ENCODE results near the gene OR5B2. TPM values are rescaled to one million over a fixed set of nuclear protein-coding genes. Genes with fewer than 3 reads are reported as not detected.

Gene OR5B2
- not detected in 5 replicates for total RNA-seq (2022; extraction: Qiagen RNA extraction)

GRCh38 chr11:58428021-58428420 is at the start of gene OR5B2:
TSS of gene OR5B2 (minus strand) at chr11:58428121. CDS start at chr11:58423261, 4,860 bp downstream.

GRCh38 chr11:58442136-58442535 is 14.2 kb upstream of the OR5B2 start, which contains the start of gene OR5B12:
TSS of gene OR5B12 (minus strand) at chr11:58442236. CDS start at chr11:58440151, 2,085 bp downstream.

GRCh38 chr11:58406774-58407173 is 21.1 kb downstream of the OR5B2 start, which contains the start of gene OR5B3:
TSS of gene OR5B3 (minus strand) at chr11:58406874. CDS start at chr11:58403409, 3,465 bp downstream.

Other genes with a start within 250 kb of the OR5B2 start
- gene OR9Q2, start 239.1 kb downstream of the OR5B2 start, total RNA-seq (2022; extraction: Qiagen RNA extraction) = not detected in 5 replicates
- gene OR1S2, start 224.0 kb downstream of the OR5B2 start, total RNA-seq (2022; extraction: Qiagen RNA extraction) = not detected in 5 replicates
- not detected in 5 replicates for gene OR1S1, start 215.4 kb downstream of the OR5B2 start, total RNA-seq (2022; extraction: Qiagen RNA extraction)
- gene OR10Q1, start 199.2 kb downstream of the OR5B2 start, total RNA-seq (2022; extraction: Qiagen RNA extraction) = not detected in 5 replicates
- not detected in 5 replicates for gene OR10W1, start 159.9 kb downstream of the OR5B2 start, total RNA-seq (2022; extraction: Qiagen RNA extraction)
- gene OR5B17, start 69.1 kb downstream of the OR5B2 start, total RNA-seq (2022; extraction: Qiagen RNA extraction) = not detected in 5 replicates
- not detected in 5 replicates for gene OR5B3, start 21.2 kb downstream of the OR5B2 start, total RNA-seq (2022; extraction: Qiagen RNA extraction)
- not detected in 5 replicates for gene OR5B12, start 14.1 kb upstream of the OR5B2 start, total RNA-seq (2022; extraction: Qiagen RNA extraction)
- gene OR5B21, start 80.0 kb upstream of the OR5B2 start, total RNA-seq (2022; extraction: Qiagen RNA extraction) = not detected in 5 replicates
- gene LPXN, start 147.7 kb upstream of the OR5B2 start, total RNA-seq (2022; extraction: Qiagen RNA extraction) = 2.0 to 2.7 TPM (median 2.4 TPM) in 5 replicates
- 29.9 to 48.4 TPM (median 37.4 TPM) in 5 replicates for gene ZFP91, start 150.9 kb upstream of the OR5B2 start, total RNA-seq (2022; extraction: Qiagen RNA extraction)
- 0.92 to 1.5 TPM (median 1.3 TPM) in 5 replicates for gene CNTF, start 194.5 kb upstream of the OR5B2 start, total RNA-seq (2022; extraction: Qiagen RNA extraction)